ENCODE measurements around the gene RALB. TPM values are rescaled to one million over a fixed set of nuclear protein-coding genes. Genes with fewer than 3 reads are reported as not detected.

RALB gene
- total RNA-seq, 1 experiment from 2014 or later, result 24.6 TPM

DNA sequence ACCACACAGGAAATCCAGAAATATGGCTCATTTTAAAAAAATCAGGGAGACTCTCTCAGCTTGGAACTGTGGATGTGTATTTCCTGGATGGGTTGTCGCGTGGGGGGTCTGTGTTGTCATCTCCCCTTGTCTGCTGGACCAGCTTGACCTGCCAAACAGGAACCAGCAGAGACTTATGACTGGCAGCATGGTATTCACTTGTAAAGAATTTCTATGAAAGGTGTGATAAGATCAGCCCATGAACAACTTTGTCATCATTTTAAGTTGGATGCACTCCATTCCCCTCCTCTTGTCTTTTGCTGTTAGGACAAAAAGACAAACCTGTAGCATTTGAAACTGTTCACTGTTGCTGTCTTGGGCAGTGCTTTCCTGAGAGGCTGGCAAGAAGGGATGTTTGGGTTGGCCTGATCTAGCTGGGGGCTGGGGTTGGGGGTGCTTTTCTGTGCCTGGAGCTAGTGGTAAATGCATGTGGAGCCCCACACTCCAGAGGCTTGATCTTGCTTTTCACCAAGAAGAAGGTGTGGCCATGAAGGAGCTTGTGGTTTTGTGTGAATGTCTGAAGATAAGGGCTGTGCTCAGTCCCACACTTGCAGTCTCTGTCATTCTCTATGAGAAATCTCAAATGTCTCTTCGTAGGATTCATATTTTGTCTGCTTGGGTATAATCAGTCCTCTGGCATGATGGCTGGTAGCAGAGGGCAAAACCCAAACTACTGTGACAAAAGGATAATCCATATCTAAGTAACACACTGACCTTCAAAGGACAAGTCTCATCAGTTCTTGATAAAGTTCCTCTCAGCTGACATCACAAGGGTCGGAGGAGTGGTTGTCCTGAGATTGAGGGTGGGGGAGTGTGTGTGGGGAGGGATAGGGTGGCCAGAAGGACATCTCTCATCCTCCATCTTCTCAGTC is 39.0 kb downstream of the RALB start:
- H4K5ac ChIP-seq (ENCODE audit: insufficient read length, low read depth, low read length), result no peak overlapping the region
- TF ChIP-seq, protein P1, sequence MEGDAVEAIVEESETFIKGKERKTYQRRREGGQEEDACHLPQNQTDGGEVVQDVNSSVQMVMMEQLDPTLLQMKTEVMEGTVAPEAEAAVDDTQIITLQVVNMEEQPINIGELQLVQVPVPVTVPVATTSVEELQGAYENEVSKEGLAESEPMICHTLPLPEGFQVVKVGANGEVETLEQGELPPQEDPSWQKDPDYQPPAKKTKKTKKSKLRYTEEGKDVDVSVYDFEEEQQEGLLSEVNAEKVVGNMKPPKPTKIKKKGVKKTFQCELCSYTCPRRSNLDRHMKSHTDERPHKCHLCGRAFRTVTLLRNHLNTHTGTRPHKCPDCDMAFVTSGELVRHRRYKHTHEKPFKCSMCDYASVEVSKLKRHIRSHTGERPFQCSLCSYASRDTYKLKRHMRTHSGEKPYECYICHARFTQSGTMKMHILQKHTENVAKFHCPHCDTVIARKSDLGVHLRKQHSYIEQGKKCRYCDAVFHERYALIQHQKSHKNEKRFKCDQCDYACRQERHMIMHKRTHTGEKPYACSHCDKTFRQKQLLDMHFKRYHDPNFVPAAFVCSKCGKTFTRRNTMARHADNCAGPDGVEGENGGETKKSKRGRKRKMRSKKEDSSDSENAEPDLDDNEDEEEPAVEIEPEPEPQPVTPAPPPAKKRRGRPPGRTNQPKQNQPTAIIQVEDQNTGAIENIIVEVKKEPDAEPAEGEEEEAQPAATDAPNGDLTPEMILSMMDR (conservative IDR thresholded peaks at IDR 0.05), result no peak
- H3K18ac ChIP-seq (ENCODE audit: insufficient read length, low read depth, low read length), result no peak overlapping the region
- H2AFZ ChIP-seq (ENCODE audit: low read length), result no peak overlapping the region
- no peak overlapping the region for H3K4ac ChIP-seq (ENCODE audit: low read depth, low read length)
- H3K9ac ChIP-seq (ENCODE audit: extremely low read depth, insufficient read length, low read length), result no peak overlapping the region
- Mint-ChIP-seq H3K27me3 (ENCODE audit: low read depth) (no peaks in the 10 kb centered on the region), H3K4me3 (no peak overlapping the region; a peak in 1 of 5 replicates), H3K9me3 (no peaks in the 10 kb centered on the region), H3K27ac (peak overlapping the region in 2 of 3 experiments; percentile 71 to 87; a peak in 4 of 7 replicates), H3K36me3 (ENCODE audit: insufficient read depth in 1 of 3, low read depth in 3 of 3) (peaks cover 0 to 17% (median 12%) of the 10 kb centered on the region in 3 experiments; a peak in 6 of 7 replicates), H3K4me1 (peaks cover 61 to 62% of the 10 kb centered on the region in 2 experiments)
- no peaks in the 10 kb centered on the region for H3K9me3 ChIP-seq (ENCODE audit: control insufficient read depth, low read depth, low read length)
- H2BK120ac ChIP-seq (ENCODE audit: low read depth, low read length, poor library complexity, severe bottlenecking), result no peak overlapping the region
- no peak for DNase-seq
- H3T11ph ChIP-seq (ENCODE audit: low read length), result no peak overlapping the region
- H2BK20ac ChIP-seq (ENCODE audit: low read depth, low read length, poor library complexity, severe bottlenecking), result no peak overlapping the region
- H3K4me2 ChIP-seq (ENCODE audit: insufficient read depth, insufficient read length, low read length), result no peak overlapping the region
- H2BK5ac ChIP-seq (ENCODE audit: insufficient read length, low read length), result no peak overlapping the region
- no CpG with 5 or more reads among the region's 4 CpGs for WGBS (ENCODE audit: extremely low coverage, insufficient read length, low lambda C conversion rate)
- no peaks in the 10 kb centered on the region for H3K79me2 ChIP-seq (ENCODE audit: insufficient read depth, low read length)
- no peak overlapping the region for H2BK15ac ChIP-seq (ENCODE audit: low read depth, low read length)
- H3K56ac ChIP-seq (ENCODE audit: insufficient read length, low read depth, low read length), result no peak overlapping the region
- no peaks in the 10 kb centered on the region for H4K20me1 ChIP-seq (ENCODE audit: control insufficient read depth, insufficient read depth, insufficient read length)
- peaks cover 27% of the 10 kb centered on the region; the same call in 1 of the 2 replicates for H3K4me1 ChIP-seq (ENCODE audit: insufficient read depth, low read length)
- no peak overlapping the region for H2BK12ac ChIP-seq (ENCODE audit: insufficient read length, low read depth, low read length)
- no peak overlapping the region for H3K27ac ChIP-seq (ENCODE audit: insufficient read length, low read depth, low read length)
- no peak overlapping the region for H2AK5ac ChIP-seq (ENCODE audit: insufficient read length, low read length)
- no peaks in the 10 kb centered on the region for H3K23me2 ChIP-seq (ENCODE audit: insufficient read length, low read depth, low read length, poor library complexity, severe bottlenecking)
- H3K27me3 ChIP-seq (ENCODE audit: insufficient read depth, low read length), result no peaks in the 10 kb centered on the region
- no peak overlapping the region for H3K14ac ChIP-seq (ENCODE audit: insufficient read depth, low read length)
- H4K91ac ChIP-seq (ENCODE audit: insufficient read length, low read depth, low read length), result no peak overlapping the region
- no peak overlapping the region for H3K23ac ChIP-seq (ENCODE audit: insufficient read length, low read depth, low read length)
- H3K79me1 ChIP-seq (ENCODE audit: insufficient read depth, low read depth, low read length, poor library complexity, severe bottlenecking), result no peaks in the 10 kb centered on the region
- no peak overlapping the region for H4K8ac ChIP-seq (replicated peaks; ENCODE audit: insufficient read length, low read depth, low read length)

Measured in H9 (cell line).